RWPE1 (cell line): Measurements from ENCODE around the gene KCNF1.

Source experiments
- CTCF ChIA-PET: fragments of 350-600 bp; sonication (Branson Sonifier 250); formaldehyde crosslinking; extraction: SDS; loops from one replicate; lab custom pipeline; 2021; lab: Yijun Ruan, JAX
- POLR2A ChIA-PET: fragments of 400-600 bp; formaldehyde crosslinking; extraction: SDS; loops from one replicate; lab custom pipeline; 2020; ENCODE audit warnings: antibody characterized with exemption; ENCODE audit not compliant: low non-redundant PET; lab: Yijun Ruan, JAX
- DNase-seq: peaks from one replicate; pipeline ENCODE4 v3.0.0; 2012; ENCODE audit warnings: low spot score
- H3K27ac ChIP-seq: fragments of 450-650 bp; 2 replicates; pipeline ENCODE4 v1.5.1; 2017
- CTCF ChIP-seq: fragments of 450-650 bp; conservative IDR thresholded peaks from 2 replicates; pipeline ENCODE4 v1.5.1; 2017; ENCODE audit warnings: low read depth, mild to moderate bottlenecking

KCNF1 gene

GRCh38 chr2:10884574-10884975, 27.2 kb upstream of the KCNF1 start:
- TF ChIP-seq CTCF = no peak
- POLR2A ChIA-PET = no interaction called here

GRCh38 chr2:10885094-10885860, 26.5 kb upstream of the KCNF1 start:
- POLR2A ChIA-PET = no interaction called here
- DNase-seq = no peak
- TF ChIP-seq CTCF = no peak
- CTCF ChIA-PET = no interaction called here
- H3K27ac ChIP-seq = no peak overlapping the region

More at GRCh38 chr2:10884574-10884975, 27.2 kb upstream of the KCNF1 start:
- no peak overlapping the region for H3K27ac ChIP-seq
- CTCF ChIA-PET = no interaction called here
- no peak for DNase-seq

GRCh38 chr2:10887476-10887875, 24.3 kb upstream of the KCNF1 start:
- no peak for TF ChIP-seq CTCF
- CTCF ChIA-PET = no interaction called here
- POLR2A ChIA-PET = no interaction called here
- no peak overlapping the region for H3K27ac ChIP-seq
- DNase-seq = no peak

- CTCF ChIA-PET = interaction anchor here (0.6 kb wide), 1 partner anchor 421 kb away, joined by 3 read pairs; no protein-coding TSS in a partner anchor
- POLR2A ChIA-PET = interaction anchor here (0.6 kb wide), 1 partner anchor 243 kb away, joined by 3 read pairs; a partner anchor contains a TSS
- H3K27ac ChIP-seq = peak overlapping the region; percentile 30; the same call in 1 of the 2 replicates
- no peak for TF ChIP-seq CTCF
- no peak for DNase-seq
Measured at GRCh38 chr2:10889651-10890215, 22.0 kb upstream of the KCNF1 start.

GRCh38 chr2:10890706-10891270, 20.9 kb upstream of the KCNF1 start:
- DNase-seq = no peak
- POLR2A ChIA-PET = no interaction called here
- no peak overlapping the region for H3K27ac ChIP-seq
- TF ChIP-seq CTCF = no peak
- CTCF ChIA-PET = interaction anchor here (0.6 kb wide), 1 partner anchor 419 kb away, joined by 3 read pairs; no protein-coding TSS in a partner anchor

GRCh38 chr2:10891390-10891789, 20.3 kb upstream of the KCNF1 start:
- H3K27ac ChIP-seq = no peak overlapping the region
- DNase-seq = no peak
- CTCF ChIA-PET = interaction anchor here (0.6 kb wide), 1 partner anchor 118 kb away, joined by 3 read pairs; no protein-coding TSS in a partner anchor
- no peak for TF ChIP-seq CTCF
- POLR2A ChIA-PET = no interaction called here
